CD4-positive, alpha-beta T cell treated with Interleukin-17A for 1 hour (primary cell): ENCODE data around the gene ZNF629.

Experiments used
- DNase-seq: peaks from one replicate; pipeline ENCODE4 v3.0.0-alpha.2; 2020

Gene ZNF629

GRCh38 chr16:30785126-30786106 lies 1.6 kb downstream of the ZNF629 start:
- DNase-seq = no peak

- DNase-seq = no peak
Measured at GRCh38 chr16:30784215-30784614, 2.8 kb downstream of the ZNF629 start.

GRCh38 chr16:30783280-30784109 lies 3.5 kb downstream of the ZNF629 start:
- no peak for DNase-seq

GRCh38 chr16:30782486-30783279 lies 4.3 kb downstream of the ZNF629 start:
- no peak for DNase-seq

- DNase-seq = no peak
Measured at GRCh38 chr16:30780549-30780948, 6.5 kb downstream of the ZNF629 start.

GRCh38 chr16:30780021-30780420 lies 7.0 kb downstream of the ZNF629 start:
- no peak for DNase-seq

- no peak for DNase-seq
Measured at GRCh38 chr16:30779596-30779995, 7.4 kb downstream of the ZNF629 start.

- DNase-seq = no peak
Measured at GRCh38 chr16:30778549-30779244, 8.3 kb downstream of the ZNF629 start.

- no peak for DNase-seq
Measured at GRCh38 chr16:30777591-30778297, 9.3 kb downstream of the ZNF629 start.

- peak; percentile 59 for DNase-seq
Measured at GRCh38 chr16:30775392-30776188, 11.4 kb downstream of the ZNF629 start.

- no peak for DNase-seq
Measured at GRCh38 chr16:30775131-30775391, 11.9 kb downstream of the ZNF629 start.

GRCh38 chr16:30774367-30775130 lies 12.5 kb downstream of the ZNF629 start:
- DNase-seq = no peak

- no peak for DNase-seq
Measured at GRCh38 chr16:30773826-30774225, 13.2 kb downstream of the ZNF629 start.

GRCh38 chr16:30771726-30772125 lies 15.3 kb downstream of the ZNF629 start:
- DNase-seq = no peak

- no peak for DNase-seq
Measured at GRCh38 chr16:30769379-30770089, 17.5 kb downstream of the ZNF629 start.

- DNase-seq = no peak
Measured at GRCh38 chr16:30768583-30769181, 18.3 kb downstream of the ZNF629 start.

- peak; percentile 67 for DNase-seq
Measured at GRCh38 chr16:30767767-30768465, 19.1 kb downstream of the ZNF629 start.

GRCh38 chr16:30766933-30767284 lies 20.1 kb downstream of the ZNF629 start:
- DNase-seq = no peak
